ENCODE data around the gene IRF6.
A peak's percentile ranks its signal among the peaks of the same experiment; 100 is the strongest.

Gene IRF6

GRCh38 chr1:209755926-209756614 lies 49.9 kb downstream of the IRF6 start, which contains the start of gene TRAF3IP3:
TRAF3IP3 (plus strand) TSS chr1:209756053; CDS start chr1:209760040, 3,987 bp downstream.
- DNase-seq, result peak; percentile 95

DNA sequence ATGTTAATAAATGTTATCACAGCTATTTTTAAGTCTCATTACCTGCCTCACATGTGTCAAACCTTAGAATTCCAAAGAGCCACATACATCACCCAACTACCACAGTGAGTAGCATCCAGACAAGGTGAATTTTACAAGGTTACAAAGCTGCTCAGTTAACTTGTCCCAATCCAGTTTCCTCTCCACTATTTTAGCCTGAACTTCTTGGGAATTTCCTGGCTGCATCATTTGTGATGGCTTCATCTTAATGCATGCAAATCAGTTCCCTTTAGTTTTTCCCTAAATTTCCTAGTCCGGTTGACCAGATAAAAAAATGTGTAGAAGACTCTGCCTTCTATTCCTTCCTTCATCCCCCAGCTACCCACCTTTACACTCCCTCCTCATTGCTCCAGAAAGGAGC lies 50.7 kb downstream of the IRF6 start:
- no peak for DNase-seq

DNA sequence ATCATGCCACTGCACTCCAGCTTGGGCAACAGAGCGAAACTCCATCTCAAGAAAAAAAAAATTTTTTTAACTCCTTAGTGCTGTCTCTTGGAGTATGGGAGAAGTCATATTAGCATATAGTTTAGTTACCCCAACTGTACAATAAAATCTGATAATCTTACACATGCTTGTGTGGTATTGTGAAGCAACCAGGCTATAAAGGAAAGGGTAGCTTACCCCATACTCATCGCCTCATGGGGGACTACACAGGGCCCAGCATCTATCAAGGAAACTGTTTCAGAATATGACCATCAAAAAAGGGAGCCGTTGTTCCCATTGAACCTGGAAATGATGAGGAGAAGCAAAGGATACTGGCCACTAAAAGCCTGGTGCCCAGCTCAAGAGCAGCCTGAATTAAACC lies 53.1 kb downstream of the IRF6 start:
- no peak for DNase-seq

DNA sequence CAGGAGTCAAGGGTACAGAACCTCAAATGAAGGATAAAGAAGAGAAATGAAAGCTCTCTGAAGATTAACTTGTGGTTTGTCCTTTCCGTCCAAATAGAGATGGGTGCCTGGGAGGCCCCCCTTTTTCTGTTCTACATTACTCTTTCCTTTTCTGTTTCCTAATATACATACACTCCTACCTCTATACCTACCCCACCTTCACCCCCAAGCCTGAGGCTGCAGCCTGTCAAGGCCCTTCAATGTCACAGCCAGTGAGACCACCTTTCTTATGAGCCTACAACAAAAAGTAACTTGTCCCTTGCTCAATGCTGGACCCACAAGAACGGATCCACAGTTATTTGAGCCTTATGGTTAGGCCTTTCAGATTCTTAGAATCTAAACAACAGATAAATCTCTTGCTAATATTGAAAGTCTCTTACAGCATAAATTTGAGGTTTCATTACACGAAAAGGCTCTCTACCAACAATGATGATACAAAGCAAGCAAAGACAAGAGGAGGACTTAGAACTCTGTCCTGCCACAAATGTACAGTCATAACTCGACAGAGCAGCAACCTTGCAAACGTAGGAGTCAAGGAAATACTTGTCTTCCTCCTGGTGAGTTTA lies 54.2 kb downstream of the IRF6 start:
- DNase-seq, result peak; percentile 94

GRCh38 chr1:209749670-209750323 lies 56.1 kb downstream of the IRF6 start:
- peak; percentile 41 for DNase-seq

DNA sequence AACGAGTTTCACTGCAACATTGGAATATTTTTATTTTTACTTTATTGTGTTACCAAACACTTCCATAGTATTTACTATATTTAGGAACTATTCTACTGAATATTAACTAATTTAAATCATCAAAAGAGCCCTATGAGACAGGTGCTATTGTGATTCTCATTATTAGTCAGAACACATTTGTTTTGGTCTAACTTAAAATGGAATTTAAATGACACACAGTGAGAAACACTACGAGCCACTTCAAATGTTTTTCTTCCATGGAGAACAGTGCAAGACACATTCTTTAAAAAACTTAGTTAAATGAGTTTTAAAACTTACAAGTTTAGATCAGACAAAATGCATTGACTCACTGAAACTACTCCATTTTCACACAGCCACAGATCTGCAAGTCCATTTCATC lies 56.7 kb downstream of the IRF6 start:
- peak; percentile 49 for DNase-seq

DNA sequence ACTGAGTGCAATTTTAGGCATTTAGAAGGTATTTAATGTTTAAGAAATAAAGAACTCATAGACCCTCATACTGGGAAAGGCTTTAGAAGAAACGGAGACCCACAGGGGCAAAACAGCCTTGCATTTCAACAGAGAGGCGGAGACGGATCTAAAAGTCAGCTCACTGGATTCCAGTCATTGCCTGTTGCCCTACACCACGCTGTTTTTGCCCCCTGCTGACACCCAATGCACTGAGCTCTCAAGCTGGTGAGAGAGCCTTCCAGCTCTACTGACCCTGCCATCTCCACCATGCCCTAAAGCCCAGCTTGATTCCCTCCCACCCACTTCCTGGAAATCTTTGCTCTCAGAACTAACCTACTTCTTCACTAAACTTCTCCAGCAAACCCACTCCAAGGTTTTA lies 57.3 kb downstream of the IRF6 start:
- DNase-seq, result no peak

DNA sequence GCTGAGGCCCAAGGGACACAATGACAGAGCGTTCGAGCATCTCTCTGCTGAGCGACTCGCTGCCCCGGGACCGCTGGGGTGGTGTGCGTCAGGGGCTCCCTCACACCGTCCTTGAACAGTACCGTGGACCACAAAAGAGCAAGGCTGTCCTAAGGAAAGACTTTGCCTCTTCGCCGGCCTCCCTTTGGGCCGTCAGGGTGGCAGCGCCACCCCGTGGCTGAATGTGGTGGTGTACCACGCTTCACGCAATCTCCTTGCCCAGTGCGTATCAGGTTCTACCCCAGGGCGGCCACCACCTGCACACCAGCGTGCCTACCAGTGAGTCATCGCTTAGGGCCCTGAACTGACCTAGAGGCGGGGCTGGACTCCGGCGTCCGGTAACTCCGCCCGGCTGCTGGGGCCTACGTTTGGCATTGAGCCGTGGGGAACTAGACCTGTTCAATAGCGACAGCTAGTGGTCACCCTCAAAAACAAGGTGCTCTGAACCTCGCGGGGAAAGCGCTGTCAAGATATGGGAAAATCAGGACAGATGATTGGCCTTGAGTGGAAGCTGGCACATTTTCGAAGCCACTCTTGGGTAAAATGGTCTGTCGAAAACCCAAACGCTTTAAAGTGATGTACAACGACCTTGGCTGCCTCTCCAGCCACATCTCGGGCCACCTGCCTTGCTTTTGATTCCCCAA lies 58.2 kb downstream of the IRF6 start:
- peak; percentile 96 for DNase-seq

GRCh38 chr1:209746451-209747165 lies 59.3 kb downstream of the IRF6 start:
- DNase-seq, result no peak

DNA sequence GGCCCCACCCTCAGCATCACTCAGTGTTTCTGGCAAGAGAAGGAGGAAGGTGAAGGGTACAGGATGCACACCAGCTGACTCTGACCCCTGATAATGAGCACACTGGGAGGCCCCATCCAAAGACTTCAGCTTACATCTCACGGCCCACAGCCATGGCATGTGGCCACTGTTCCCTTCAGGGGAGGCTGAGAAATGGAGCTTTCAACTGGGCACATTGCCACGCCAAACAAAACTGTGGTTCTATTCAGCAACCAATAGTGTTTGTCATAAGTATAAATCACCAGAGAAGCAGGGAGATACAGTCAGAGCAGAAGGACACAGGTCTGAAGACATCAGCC lies 62.8 kb downstream of the IRF6 start:
- no peak for DNase-seq

GRCh38 chr1:209742409-209743144 lies 63.4 kb downstream of the IRF6 start:
- DNase-seq, result no peak

- DNase-seq, result no peak
Observed at GRCh38 chr1:209741889-209742288, 64.1 kb downstream of the IRF6 start.

GRCh38 chr1:209741193-209741592 lies 64.7 kb downstream of the IRF6 start:
- DNase-seq, result no peak

- DNase-seq, result no peak
Observed at GRCh38 chr1:209738270-209738669, 67.7 kb downstream of the IRF6 start.

DNA sequence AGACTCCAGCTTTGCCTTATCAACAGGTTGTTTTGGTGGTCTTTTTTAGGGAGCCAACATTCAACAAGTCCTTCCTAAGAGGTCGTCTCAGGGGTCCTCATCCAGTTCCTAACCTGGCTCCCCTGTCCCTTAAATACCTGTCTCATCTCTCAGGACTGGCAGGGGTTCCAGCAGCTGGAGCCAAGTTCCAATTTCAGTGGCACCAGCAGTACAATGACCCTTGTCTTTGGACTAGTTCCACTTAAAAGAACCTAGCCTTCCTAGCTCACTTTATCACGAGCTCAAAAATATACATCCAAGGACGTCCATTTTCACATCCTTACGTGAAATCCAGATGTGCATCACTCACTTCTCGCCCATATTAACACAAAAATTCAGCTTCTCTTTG lies 68.8 kb downstream of the IRF6 start:
- no peak for DNase-seq

DNA sequence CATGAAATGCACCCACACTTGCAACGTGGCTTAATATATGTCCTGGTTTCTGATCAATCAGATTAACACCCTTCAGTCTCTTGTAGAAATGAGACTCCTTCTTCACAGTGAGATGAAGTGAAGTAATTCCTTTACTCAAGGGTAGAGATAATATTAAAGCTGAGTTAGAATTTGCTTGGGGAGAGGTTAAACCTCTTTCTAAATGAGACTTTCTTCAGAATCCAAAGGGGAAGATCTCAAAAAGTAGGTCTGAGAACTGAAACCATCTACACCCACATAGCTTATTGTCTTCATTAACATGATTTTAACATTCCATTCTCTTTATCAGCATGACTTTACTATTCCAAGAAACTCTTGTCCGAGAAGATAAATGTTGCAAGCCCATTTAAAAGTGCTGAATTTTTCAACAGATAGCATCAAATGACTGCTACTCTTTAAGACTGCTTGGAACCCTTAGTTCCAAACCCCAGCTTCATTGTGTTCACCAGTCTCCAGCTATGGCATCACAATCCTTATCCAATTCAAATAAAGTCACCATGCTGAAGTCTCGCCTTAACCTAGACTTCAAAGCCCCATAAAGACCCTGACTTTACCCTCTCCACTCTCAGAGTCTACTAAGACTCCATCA lies 69.3 kb downstream of the IRF6 start:
- DNase-seq, result no peak
